Stimulated activated CD4-positive, alpha-beta T cell treated with anti-CD3 and anti-CD28 coated beads, Interleukin-4, amount 100 ng/mL, for 4 hours (primary cell): ENCODE results near the gene OSBPL3.

Experiments
- DNase-seq, 2 experiments: peaks; one replicate each; pipeline ENCODE4 v3.0.0-alpha.2; 2020

The OSBPL3 gene

DNA sequence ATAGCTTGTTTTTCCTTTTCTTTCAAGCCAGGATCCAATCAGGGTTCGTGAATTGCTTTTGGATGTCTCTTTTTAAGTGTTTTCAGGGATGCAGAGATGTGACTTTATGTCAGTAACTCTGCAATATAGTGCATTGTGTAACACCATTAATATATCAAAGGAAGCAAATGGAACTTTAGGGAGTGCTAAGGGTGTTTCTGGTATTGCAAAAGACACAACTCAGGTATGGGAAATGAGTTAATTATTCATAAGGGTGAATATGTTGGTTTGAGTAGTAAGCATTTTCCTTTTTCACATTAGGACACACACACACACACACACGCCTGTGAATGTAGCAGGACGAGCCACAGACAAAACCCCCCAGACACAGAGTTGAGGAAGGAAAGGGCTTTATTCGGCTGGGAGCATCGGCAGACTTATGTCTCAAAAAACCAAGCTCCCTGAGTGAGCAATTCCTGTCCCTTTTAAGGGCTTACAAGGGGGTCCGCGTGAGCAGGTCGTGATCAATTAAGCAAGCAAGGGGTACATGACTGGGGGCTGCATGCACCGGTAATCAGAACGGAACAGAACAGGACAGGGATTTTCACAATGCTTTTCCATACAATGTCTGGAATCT lies 190.9 kb downstream of the OSBPL3 start:
- DNase-seq = no peak

DNA sequence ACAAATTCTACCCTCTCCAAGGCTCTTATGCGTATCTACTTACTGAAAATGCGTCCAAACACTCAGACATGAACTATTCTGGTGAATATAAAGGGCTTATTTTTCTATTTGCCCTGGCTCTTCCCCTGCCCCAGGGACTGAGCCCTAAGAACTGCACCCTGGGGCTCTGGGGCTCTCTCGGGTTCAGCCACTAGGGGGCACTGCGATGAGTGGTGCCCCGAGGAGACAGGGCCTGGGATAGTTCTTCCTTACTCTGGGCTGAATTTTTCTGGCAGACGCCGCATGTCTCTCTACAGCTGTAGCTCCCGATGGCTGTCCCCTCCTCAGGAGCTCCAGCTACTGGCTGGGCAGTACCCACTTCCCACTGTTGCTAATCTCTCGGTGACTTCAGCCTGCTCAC lies 191.9 kb downstream of the OSBPL3 start:
- DNase-seq = no peak

DNA sequence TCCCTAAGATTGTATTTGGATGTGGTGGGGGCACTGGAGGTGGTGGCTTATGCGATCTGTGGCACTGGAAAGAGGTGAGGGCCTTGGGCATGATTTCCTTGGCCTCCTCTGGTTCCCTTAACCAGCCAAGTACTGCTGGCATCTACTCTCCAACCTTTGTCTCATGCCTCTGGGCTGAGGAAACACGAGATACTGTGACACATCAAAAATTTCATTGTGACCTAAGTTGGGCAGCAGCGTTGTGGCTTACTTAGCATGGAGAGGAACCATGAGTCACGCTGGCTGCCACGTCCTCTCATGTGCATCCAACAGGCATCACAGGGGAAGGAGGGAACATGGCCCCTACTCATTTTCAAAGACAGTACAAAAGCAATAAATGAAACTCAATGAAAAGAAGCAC lies 193.0 kb downstream of the OSBPL3 start:
- DNase-seq = no peak

- no peak for DNase-seq
Measured at GRCh38 chr7:24786306-24786705, 193.7 kb downstream of the OSBPL3 start.

GRCh38 chr7:24784277-24784676 lies 195.7 kb downstream of the OSBPL3 start:
- DNase-seq = no peak

- DNase-seq = no peak
Measured at GRCh38 chr7:24783698-24784097, 196.3 kb downstream of the OSBPL3 start.

GRCh38 chr7:24781106-24781505 lies 198.9 kb downstream of the OSBPL3 start:
- no peak for DNase-seq

DNA sequence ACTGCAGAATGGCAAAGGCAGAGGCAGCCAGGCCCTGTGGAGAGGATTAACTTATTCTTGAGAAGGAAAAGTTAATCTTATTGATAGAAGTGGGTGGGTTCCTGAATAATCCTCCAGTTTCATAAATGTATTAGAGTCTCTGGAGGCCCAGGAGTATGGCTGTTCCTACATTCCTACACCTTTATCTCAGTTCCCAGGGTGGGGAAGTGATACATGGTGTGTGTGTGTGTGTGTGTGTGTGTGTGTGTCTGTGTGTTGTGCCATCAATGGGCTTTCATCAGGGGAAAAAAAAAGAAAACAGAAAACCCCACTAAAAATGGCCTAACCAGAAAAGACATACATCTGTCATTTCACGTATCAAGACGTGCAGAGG lies 200.7 kb downstream of the OSBPL3 start:
- no peak for DNase-seq

DNA sequence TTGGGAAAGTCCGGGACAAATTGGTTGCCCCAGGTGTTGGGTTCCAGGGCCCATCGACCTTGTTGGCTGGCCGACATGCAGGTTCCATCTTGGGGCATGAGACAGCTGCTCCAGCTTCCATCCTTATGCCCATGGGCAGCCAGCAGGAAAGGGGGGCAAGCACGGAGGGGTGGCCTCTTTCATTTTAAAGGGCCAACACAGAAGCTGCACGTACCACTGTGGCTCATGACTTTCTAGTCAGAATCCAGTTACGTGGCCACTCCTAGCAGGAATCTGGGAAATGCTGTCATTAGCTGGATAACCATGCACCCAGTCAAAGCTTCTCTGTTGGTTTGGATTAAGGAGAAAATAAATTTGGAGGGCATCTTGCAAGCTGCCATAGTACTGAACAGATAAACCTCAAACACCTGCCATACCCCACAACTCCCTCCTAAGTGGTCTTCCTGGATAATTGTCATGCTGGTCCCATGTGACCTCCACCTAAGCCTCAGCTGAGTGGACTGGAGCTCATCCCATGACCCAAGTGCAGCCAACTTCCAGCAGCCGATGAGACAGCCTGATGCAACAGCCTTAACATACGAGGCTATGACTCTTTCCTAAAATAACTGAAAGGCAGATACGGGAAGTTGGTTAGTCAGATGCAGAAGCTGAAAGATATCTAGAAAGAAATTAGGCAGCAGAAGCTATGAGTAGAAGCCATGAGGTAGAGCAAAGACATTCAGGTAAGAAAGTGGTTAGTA lies 201.3 kb downstream of the OSBPL3 start:
- no peak for DNase-seq

- DNase-seq = no peak
Measured at GRCh38 chr7:24777806-24778205, 202.2 kb downstream of the OSBPL3 start.

GRCh38 chr7:24773646-24774045 lies 206.3 kb downstream of the OSBPL3 start:
- no peak for DNase-seq

DNA sequence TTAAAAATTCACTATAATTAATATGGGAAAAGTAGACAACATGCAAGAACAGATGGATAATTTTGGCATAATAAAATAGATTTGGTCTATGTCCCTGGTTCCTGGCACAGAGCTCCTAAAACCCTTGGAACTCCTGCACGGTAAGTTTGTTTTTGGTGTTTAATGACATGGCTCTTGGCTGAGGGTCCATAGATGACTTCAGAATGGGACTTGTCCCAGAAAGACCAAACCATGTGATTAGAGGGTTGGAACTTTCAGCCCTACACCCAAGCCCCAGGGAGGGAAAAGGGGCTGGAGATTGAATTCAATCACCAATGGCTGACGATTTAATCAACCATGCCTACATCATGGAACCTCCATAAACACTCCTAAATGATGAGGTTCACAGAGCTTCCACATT lies 210.1 kb downstream of the OSBPL3 start:
- DNase-seq = no peak

DNA sequence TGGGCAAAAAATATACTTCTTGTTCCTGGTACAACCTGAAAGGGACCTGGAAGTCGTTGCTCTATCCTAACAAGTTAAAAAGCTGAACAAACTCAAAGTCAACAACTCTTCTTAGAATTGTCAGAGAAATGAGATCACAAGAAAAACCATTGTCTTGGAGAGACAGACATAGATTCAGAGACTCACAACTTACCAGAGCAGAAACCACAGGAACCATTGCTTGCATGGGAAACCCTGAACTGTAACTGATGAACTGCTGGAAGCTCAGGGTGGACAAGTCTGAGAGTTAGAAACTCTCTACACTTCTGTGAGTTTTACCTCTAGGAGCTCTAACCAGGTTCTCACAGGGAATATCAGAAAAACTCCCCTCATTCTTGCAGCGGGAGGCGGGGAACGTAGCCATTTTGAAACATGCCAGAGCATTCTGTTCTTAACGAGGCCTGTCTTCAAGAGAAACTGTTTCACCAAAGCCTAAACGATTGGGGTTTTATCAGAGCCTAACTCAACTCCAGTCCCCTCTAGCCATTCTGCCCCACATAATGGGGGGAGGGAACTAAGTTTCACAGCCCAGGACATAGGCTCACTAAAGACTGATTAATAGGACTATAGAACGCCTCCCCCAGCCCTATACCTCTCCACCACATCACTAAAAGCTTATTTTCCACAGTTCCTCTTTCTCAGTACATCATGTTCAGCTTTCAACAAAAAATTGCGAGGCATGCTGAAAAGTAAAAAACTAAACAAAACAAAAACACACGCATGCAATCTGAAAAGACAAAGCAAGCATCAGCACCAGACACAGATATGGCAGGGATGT lies 210.8 kb downstream of the OSBPL3 start:
- DNase-seq = no peak

DNA sequence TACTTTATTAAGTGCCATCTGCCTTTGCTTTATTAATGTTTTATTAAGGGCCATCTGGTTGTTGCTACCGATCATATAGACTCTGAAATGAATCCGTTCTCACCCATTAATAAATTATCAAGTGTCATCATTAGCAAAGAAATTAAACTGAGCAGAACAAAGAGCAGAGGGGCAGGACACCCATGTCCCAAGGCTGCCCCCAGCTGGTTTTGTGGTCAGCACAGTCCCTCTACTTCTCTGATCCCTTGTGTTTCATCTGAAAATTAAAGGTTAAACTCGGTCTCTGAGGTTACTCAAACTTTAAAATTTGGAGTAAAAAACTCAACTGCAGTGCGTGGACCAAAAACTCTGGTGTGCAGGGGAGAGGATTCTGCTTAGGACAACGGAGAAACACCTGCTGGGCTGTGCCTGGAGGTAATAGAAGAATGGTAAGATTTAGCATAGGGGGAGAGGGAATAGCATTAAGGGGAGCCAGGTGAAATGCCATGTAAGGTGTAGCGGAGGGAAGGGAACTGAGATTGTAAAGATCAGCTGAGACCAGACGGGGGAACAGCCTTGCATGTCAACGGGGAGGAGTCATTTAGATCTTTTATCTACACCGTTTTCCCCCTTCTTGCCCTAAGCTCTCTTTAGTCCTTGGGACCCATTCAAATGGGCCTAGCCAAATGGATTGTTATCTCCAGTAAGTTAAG lies 212.0 kb downstream of the OSBPL3 start:
- no peak for DNase-seq

DNA sequence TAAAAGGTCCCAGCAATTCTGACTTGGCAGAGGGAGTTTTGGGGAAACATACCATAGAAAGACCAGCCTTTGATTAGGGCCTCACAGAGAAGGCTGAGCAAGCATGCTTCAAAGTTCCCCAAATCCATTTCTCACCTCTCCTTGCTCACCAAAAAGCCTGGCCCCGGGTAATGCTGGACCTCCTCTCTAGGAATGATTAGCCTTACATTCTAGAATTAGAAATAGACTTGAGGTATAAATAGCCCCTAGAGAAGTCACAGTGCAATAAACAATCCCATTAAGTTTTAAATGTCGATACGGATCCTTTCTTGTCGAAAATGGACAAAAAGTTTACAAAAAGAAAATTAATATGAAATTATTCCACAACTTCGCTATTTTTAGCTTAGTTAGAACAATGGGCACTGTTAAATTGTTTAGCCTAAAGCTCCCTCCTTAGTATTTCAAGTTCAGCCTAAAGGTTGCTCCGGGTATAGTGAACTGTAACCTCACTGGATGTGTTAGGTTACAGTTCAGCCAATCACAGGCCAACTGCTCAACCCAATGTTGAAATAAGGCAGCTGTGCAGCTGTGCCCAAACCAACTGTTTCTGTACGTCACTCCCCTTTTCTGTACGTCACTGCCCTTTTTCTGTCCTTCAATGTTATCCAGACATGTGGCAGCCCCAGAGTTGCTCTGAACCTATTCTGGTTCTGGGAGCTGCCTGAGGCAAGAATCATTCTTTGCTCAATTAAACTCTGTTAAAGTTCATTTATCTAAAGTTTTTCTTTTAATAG lies 214.8 kb downstream of the OSBPL3 start:
- no peak for DNase-seq

DNA sequence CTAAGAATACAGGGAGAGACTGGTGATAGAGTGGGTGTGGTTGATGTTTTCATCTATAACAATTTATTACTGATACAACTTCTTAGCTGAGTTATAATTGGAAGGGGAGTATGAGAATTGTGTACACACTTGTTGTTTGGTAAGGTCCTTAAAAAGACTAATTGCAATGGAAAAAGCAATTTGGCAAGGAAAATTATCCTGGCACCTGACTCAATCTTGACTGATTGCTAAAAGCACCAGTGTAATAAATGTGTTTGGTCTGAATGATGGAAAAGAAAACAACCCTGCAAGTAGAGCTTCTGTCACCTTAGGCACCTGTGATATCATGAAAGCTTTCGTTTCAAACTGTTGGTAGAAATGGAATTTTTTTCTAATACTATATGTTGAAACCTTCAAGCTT lies 216.0 kb downstream of the OSBPL3 start:
- no peak for DNase-seq

DNA sequence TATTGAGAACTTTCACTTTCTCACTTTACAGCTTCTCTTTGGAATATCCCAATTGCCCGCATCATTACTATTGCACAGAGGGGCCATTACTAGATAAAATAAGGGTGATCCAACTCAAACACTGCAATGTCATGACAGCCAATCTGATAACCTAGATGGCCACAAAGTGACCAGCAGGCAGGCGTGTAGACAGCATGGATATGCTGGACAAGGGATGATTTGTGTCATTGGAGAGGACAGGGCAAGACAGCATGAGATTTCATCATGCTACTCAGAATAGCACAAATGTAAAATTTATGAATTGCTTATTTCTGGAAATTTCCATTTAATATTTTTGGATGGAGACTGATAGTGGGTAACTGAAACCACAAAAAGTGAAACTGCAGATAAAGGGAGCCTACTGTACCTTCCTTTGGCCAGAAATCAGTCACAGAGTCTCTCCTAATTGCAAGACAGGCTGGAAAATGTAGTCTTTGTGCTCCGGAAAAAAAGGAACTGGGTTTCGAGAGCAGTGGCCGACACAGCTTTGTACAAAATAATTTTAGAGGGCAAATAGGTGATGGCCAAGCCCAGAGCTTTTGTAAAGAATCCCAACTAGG lies 216.6 kb downstream of the OSBPL3 start:
- DNase-seq = no peak

DNA sequence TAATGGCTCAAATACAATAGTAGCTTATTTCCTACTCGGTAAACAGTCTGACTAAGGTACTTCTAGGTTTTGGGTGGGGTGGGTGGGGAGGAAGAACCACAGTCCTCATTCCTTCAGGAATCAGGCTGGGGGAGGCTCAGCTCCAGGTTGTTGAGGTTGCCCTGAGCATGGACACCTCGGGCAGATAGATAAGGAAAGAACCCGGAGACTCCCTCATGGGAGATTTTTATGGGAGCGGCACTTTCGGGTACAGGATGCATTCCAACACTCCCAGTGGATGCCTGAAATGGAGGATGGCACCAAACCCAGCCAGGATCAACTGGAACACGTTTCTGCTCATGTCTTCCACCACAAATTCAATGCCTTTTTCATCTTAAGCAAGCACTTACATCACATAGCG lies 217.2 kb downstream of the OSBPL3 start:
- no peak for DNase-seq

- DNase-seq = no peak
Measured at GRCh38 chr7:24760968-24761367, 219.0 kb downstream of the OSBPL3 start.

GRCh38 chr7:24757353-24758275 lies 222.4 kb downstream of the OSBPL3 start, which contains the start of gene GSDME:
Gene GSDME, minus strand, starts transcription at chr7:24757464. Its CDS starts 7,690 bp downstream, at chr7:24749774.
- peak; percentile 9 to 50 for DNase-seq
